ENCODE measurements around the gene TMEM121.

DNA sequence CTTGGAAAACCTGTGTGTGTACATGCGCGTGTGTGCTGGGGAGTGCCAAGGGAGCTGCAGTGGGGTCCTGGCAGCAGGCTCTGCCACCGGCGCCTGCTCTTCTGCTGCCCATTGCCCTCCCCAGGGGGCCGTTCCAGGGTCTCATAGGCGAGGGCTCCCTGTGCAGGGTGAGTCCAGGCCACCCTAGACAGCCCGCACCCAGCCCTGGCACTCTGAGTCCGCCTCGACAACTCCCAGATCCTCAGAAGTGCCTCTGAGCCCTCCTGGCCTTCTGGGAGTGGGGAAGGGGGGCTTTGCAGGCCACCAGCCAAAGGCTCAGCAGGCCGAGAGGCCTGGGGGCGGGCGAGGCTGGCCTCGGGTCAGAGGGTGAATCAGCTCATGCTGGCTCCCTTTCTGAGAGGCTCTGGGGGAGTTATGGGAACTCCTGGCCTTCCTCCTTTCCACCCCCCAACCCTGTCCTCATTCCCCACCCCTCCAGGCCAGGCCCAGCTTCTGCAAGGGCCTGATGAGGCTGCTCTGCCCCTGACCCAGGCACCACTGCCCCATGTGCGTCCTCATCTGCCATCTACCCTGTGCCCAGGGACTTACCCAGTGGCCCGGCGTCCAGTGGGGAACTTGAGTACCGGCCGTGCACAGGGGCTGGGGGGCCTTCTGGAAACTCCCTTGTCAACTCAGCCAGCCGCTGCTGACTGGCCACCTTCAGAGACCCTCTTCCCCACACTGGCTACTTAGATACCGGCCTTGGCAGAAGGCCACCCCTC lies 37.4 kb upstream of the TMEM121 start:
- TF ChIP-seq POLR2A (IDR thresholded peaks at IDR 0.05): no peak
- no peak for TF ChIP-seq EP300 (IDR thresholded peaks at IDR 0.05; ENCODE audit: low read depth)
- TF ChIP-seq, protein P1, sequence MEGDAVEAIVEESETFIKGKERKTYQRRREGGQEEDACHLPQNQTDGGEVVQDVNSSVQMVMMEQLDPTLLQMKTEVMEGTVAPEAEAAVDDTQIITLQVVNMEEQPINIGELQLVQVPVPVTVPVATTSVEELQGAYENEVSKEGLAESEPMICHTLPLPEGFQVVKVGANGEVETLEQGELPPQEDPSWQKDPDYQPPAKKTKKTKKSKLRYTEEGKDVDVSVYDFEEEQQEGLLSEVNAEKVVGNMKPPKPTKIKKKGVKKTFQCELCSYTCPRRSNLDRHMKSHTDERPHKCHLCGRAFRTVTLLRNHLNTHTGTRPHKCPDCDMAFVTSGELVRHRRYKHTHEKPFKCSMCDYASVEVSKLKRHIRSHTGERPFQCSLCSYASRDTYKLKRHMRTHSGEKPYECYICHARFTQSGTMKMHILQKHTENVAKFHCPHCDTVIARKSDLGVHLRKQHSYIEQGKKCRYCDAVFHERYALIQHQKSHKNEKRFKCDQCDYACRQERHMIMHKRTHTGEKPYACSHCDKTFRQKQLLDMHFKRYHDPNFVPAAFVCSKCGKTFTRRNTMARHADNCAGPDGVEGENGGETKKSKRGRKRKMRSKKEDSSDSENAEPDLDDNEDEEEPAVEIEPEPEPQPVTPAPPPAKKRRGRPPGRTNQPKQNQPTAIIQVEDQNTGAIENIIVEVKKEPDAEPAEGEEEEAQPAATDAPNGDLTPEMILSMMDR (IDR thresholded peaks at IDR 0.05): no peak
